A549 (cell line): ENCODE data around the gene CYP2A6. TPM values are rescaled to one million over a fixed set of nuclear protein-coding genes. Genes with fewer than 3 reads are reported as not detected.

Experiments used
- ATAC-seq, 2 experiments: fragments of 200-7000 bp in 1 of 2; fragments of >200 bp in 1 of 2; cut with Nextera tagmentation in 1 of 2; cut with Tn5 transposase in 1 of 2; 3 replicates each; pipeline versions ENCODE4 v1.8.0 to v1.9.1; 2018 to 2020; ENCODE audit warnings: mild to moderate bottlenecking in 1 of 2, moderate library complexity in 1 of 2
- CTCF ChIA-PET: fragments of 300-600 bp; sonication (Branson Sonifier 250); formaldehyde crosslinking; extraction: SDS; loops from one replicate; lab custom pipeline; 2021; ENCODE audit warnings: antibody characterized with exemption, inconsistent platforms; lab: Yijun Ruan, JAX
- POLR2A ChIA-PET: fragments of 350-600 bp; formaldehyde crosslinking; extraction: SDS; loops from one replicate; lab custom pipeline; 2021; ENCODE audit warnings: antibody characterized with exemption, inconsistent platforms; lab: Yijun Ruan, JAX
- DNase-seq, 2 experiments: peaks; one replicate each; pipeline versions ENCODE4 v3.0.0 to v3.0.0-alpha.2; 2011 to 2016; ENCODE audit warnings: low read depth in 1 of 2, low spot score in 1 of 2
- FAIRE-seq: peaks from 2 replicates; lab custom pipeline; 2011; peaks lifted over from hg19 to GRCh38; lab: Jason Lieb, UNC
- H3K27ac ChIP-seq, 2 experiments: fragments of >200 bp; sonication (Bioruptor Twin); formaldehyde crosslinking; 3 replicates each; pipeline ENCODE4 v1.5.1; 2016 to 2017
- H3K4me1 ChIP-seq: fragments of >200 bp; sonication (Bioruptor Twin); formaldehyde crosslinking; 3 replicates; pipeline ENCODE4 v1.6.1; 2016
- H3K4me2 ChIP-seq: fragments of >200 bp; sonication (Bioruptor Twin); formaldehyde crosslinking; 3 replicates; pipeline ENCODE4 v1.6.1; 2016
- H3K4me3 ChIP-seq: fragments of >200 bp; sonication (Bioruptor Twin); formaldehyde crosslinking; 3 replicates; pipeline ENCODE4 v1.5.1; 2016
- H3K9me3 ChIP-seq: fragments of >200 bp; sonication (Bioruptor Twin); formaldehyde crosslinking; 3 replicates; pipeline ENCODE4 v1.6.1; 2016
- BHLHE40 ChIP-seq: IDR thresholded peaks from 2 replicates; pipeline ENCODE4 v1.6.1; 2012; ENCODE audit warnings: low read depth, low read length, inconsistent platforms
- CBX2 ChIP-seq: fragments of 200-600 bp; sonication (generic); IDR thresholded peaks from 2 replicates; pipeline ENCODE4 v1.6.1; 2016; ENCODE audit warnings: low read depth, mild to moderate bottlenecking, borderline replicate concordance
- CEBPB ChIP-seq, 2 experiments: fragments of >200 bp in 1 of 2; sonication (Bioruptor Twin) in 1 of 2; formaldehyde crosslinking in 1 of 2; IDR thresholded peaks; 2 replicates each; pipeline ENCODE4 v1.6.1; 2012 to 2016
- CHD2 ChIP-seq: fragments of 150-350 bp; IDR thresholded peaks from 2 replicates; pipeline ENCODE4 v1.6.1; 2014; ENCODE audit warnings: low read length; ENCODE audit not compliant: partially characterized antibody
- CHD4 ChIP-seq: fragments of 200-600 bp; sonication (generic); IDR thresholded peaks from 2 replicates; pipeline ENCODE4 v1.6.1; 2016; ENCODE audit warnings: antibody characterized with exemption, mild to moderate bottlenecking, borderline replicate concordance
- EHF ChIP-seq: fragments of 250-450 bp; sonication (Bioruptor Pico); IDR thresholded peaks from 2 replicates; pipeline ENCODE4 v1.5.0; 2020; ENCODE audit warnings: mild to moderate bottlenecking
- EP300 ChIP-seq, 2 experiments: fragments of >200 bp; sonication (Bioruptor Twin); formaldehyde crosslinking; IDR thresholded peaks; 2 replicates in 1 of 2; 3 replicates in 1 of 2; pipeline ENCODE4 v1.6.1; 2016 to 2017
- GATA3 ChIP-seq: IDR thresholded peaks from 2 replicates; pipeline ENCODE4 v1.6.1; 2012; ENCODE audit warnings: borderline replicate concordance
- HDAC2 ChIP-seq: fragments of 200-600 bp; sonication (generic); IDR thresholded peaks from 2 replicates; pipeline ENCODE4 v1.6.1; 2016
- HEYL ChIP-seq: fragments of 250-450 bp; sonication (Bioruptor Pico); IDR thresholded peaks from 2 replicates; pipeline ENCODE4 v1.8.0; 2021; ENCODE audit warnings: mild to moderate bottlenecking, moderate library complexity
- HOXB13 ChIP-seq: fragments of 250-450 bp; sonication (Bioruptor Pico); IDR thresholded peaks from 2 replicates; pipeline ENCODE4 v1.5.0; 2020; ENCODE audit warnings: low read depth, mild to moderate bottlenecking, moderate library complexity
- HOXB5 ChIP-seq: fragments of 250-450 bp; sonication (Bioruptor Pico); IDR thresholded peaks from 2 replicates; pipeline ENCODE4 v1.5.0; 2020; ENCODE audit warnings: mild to moderate bottlenecking, moderate library complexity
- JUN ChIP-seq, 2 experiments: fragments of >200 bp; sonication (Bioruptor Twin); formaldehyde crosslinking; IDR thresholded peaks; 2 replicates in 1 of 2; 3 replicates in 1 of 2; pipeline ENCODE4 v1.6.1; 2016 to 2017
- KDM1A ChIP-seq: fragments of 200-600 bp; sonication (generic); IDR thresholded peaks from 2 replicates; pipeline ENCODE4 v1.6.1; 2016; ENCODE audit warnings: low read depth, mild to moderate bottlenecking
- MAFK ChIP-seq: fragments of 450-650 bp; IDR thresholded peaks from 2 replicates; pipeline ENCODE4 v1.6.1; 2014; ENCODE audit not compliant: partially characterized antibody
- MYC ChIP-seq: IDR thresholded peaks from 2 replicates; pipeline ENCODE4 v1.6.1; 2012; ENCODE audit warnings: mild to moderate bottlenecking, inconsistent platforms, low read length, improper control_type of control experiment, borderline replicate concordance
- NFE2L2 ChIP-seq: fragments of 150-350 bp; conservative IDR thresholded peaks from 2 replicates; pipeline ENCODE4 v1.6.1; 2014; ENCODE audit warnings: low read length
- NR3C1 ChIP-seq: fragments of >200 bp; sonication (Bioruptor Twin); formaldehyde crosslinking; IDR thresholded peaks from 3 replicates; pipeline ENCODE4 v1.6.1; 2017
- PHF8 ChIP-seq: fragments of 200-600 bp; sonication (generic); IDR thresholded peaks from 2 replicates; pipeline ENCODE4 v1.6.1; 2016; ENCODE audit warnings: low read depth, mild to moderate bottlenecking, antibody characterized with exemption, moderate library complexity, borderline replicate concordance
- POLR2A ChIP-seq: IDR thresholded peaks from 2 replicates; pipeline ENCODE4 v1.6.1; 2012; ENCODE audit warnings: mild to moderate bottlenecking, low read length
- POLR2AphosphoS2 ChIP-seq: conservative IDR thresholded peaks from 2 replicates; pipeline ENCODE4 v1.6.1; 2012; ENCODE audit warnings: low read length, improper control_type of control experiment, inconsistent platforms
- RARB ChIP-seq: fragments of 250-450 bp; sonication (Bioruptor Pico); IDR thresholded peaks from 2 replicates; pipeline ENCODE4 v1.8.0; 2021; ENCODE audit warnings: mild to moderate bottlenecking, moderate library complexity
- RFX5 ChIP-seq: fragments of 450-650 bp; IDR thresholded peaks from 2 replicates; pipeline ENCODE4 v1.7.1; 2014; ENCODE audit warnings: antibody characterized with exemption, mild to moderate bottlenecking, moderate library complexity
- RNF2 ChIP-seq: fragments of 200-600 bp; sonication (generic); IDR thresholded peaks from 2 replicates; pipeline ENCODE4 v1.6.1; 2016; ENCODE audit warnings: low read depth, mild to moderate bottlenecking, antibody characterized with exemption, moderate library complexity, borderline replicate concordance
- SMC3 ChIP-seq: fragments of >200 bp; sonication (Bioruptor Twin); formaldehyde crosslinking; IDR thresholded peaks from 3 replicates; pipeline ENCODE4 v1.6.1; 2018; ENCODE audit warnings: inconsistent platforms
- ZNF302 ChIP-seq: fragments of 250-450 bp; sonication (Bioruptor Pico); IDR thresholded peaks from 2 replicates; pipeline ENCODE4 v1.9.0; 2021; ENCODE audit warnings: inconsistent platforms, mild to moderate bottlenecking, moderate library complexity
- WGBS: methylation state at CpG from one replicate; pipeline ENCODE4 v1.1.6; 2017; ENCODE audit errors: missing lambda C conversion rate; 5-methylcytosine and 5-hydroxymethylcytosine counted together
- polyA plus RNA-seq, 4 experiments: library from polyadenylated mRNA; depleted of rRNA in 3 of 4; stranded (reverse); fragments of >200 nt; fragmentation: RNase III in 1 of 4; extraction: RNeasy Plus Mini Kit Qiagen cat#74134 plus additional on column Dnase treatment in 1 of 4; gene quantifications; 2 replicates in 3 of 4; 3 replicates in 1 of 4; pipeline ENCODE4 v1.2.3, GENCODE V29; 2011 to 2017
- TF ChIP-seq, protein P1 (sequence below): fragments of 450-650 bp; IDR thresholded peaks from 2 replicates; pipeline ENCODE4 v1.6.1; 2014; ENCODE audit warnings: antibody characterized with exemption

Gene CYP2A6
- polyA plus RNA-seq, 2 of the 4 experiments (the other 2 are of a cell fraction): not detected

DNA sequence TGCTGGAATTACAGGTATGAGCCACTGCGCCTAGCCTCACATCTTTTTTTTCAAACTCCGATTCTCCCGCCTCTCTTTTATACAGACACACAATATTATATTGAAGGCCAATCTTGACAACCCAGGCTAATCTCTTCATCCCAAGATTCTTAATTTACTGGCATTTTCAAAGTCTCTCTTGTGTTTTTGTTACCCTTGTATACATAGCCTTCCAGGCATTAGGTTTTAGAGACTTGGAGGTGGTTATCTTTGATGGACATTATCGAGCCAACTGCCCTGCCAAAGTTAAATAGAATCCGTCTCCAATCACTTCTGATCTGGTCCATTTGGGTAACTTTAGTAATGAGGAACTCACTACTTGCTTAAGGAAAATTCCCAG is 46.2 kb upstream of the CYP2A6 start:
- H3K4me3 ChIP-seq: no peak overlapping the region
- no peak for ATAC-seq
- CTCF ChIA-PET: interaction anchor here (2.1 kb wide), 1 partner anchor 8 kb away, joined by 8 read pairs; no protein-coding TSS in a partner anchor
- POLR2A ChIA-PET: no interaction called here
- peak; percentile 96 for FAIRE-seq
- peak overlapping the region; percentile 68 to 81 for H3K27ac ChIP-seq
- WGBS: 94% methylated on average over 5 of the region's 5 CpGs
- H3K9me3 ChIP-seq: no peaks in the 10 kb centered on the region
- no peak for DNase-seq
- H3K4me1 ChIP-seq: peaks cover 29% of the 10 kb centered on the region
- H3K4me2 ChIP-seq: peak overlapping the region; percentile 44
- TF ChIP-seq CHD4: no peak
- TF ChIP-seq NR3C1: no peak
- TF ChIP-seq JUN (IDR thresholded peaks at IDR 0.05): no peak
- TF ChIP-seq POLR2A: no peak
- no peak for TF ChIP-seq RARB (CRISPR knock-in tag)
- TF ChIP-seq HDAC2: no peak
- TF ChIP-seq CHD2: no peak
- TF ChIP-seq GATA3: no peak
- TF ChIP-seq MAFK: no peak
- no peak for TF ChIP-seq MYC
- no peak for TF ChIP-seq NFE2L2
- TF ChIP-seq, protein P1, sequence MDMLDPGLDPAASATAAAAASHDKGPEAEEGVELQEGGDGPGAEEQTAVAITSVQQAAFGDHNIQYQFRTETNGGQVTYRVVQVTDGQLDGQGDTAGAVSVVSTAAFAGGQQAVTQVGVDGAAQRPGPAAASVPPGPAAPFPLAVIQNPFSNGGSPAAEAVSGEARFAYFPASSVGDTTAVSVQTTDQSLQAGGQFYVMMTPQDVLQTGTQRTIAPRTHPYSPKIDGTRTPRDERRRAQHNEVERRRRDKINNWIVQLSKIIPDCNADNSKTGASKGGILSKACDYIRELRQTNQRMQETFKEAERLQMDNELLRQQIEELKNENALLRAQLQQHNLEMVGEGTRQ: no peak
- no peak for TF ChIP-seq EHF (CRISPR knock-in tag)
- no peak for TF ChIP-seq RNF2
- no peak for TF ChIP-seq HEYL (CRISPR knock-in tag)
- TF ChIP-seq BHLHE40: no peak
- TF ChIP-seq ZNF302: no peak
- TF ChIP-seq PHF8: no peak
- no peak for TF ChIP-seq HOXB13 (CRISPR knock-in tag)

DNA sequence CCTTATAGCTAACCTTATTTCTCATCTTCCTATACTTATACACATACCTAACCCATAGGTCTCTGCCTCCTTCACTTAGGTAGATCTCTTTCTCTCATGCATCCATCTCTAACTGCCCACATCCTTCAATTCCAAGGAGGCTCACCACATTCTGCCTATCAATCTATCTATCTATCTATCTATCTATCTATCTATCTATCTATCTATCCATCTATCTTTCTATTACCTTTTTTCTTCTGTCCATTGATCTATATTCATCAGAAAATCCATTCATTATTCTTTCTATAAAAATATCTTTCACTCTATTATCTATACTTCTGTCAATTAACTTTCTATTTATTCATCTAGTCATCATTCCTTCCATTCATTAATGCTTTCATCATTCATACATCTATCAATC is 42.9 kb upstream of the CYP2A6 start:
- no peak for TF ChIP-seq MAFK
- no peak for TF ChIP-seq RFX5
- no peak for TF ChIP-seq CBX2
- TF ChIP-seq NR3C1: no peak
- TF ChIP-seq, protein P1: no peak
- no peak for TF ChIP-seq CEBPB (IDR thresholded peaks at IDR 0.05)
- Histone ChIP-seq H3K4me1 (peaks cover 32% of the 10 kb centered on the region), H3K4me3 (no peak overlapping the region), H3K27ac (no peak overlapping the region; a peak in 1 of 6 replicates), H3K4me2 (no peak overlapping the region), H3K9me3 (no peaks in the 10 kb centered on the region)
- ATAC-seq: no peak
- DNase-seq: no peak
- CTCF ChIA-PET: interaction anchor here (0.8 to 2.0 kb wide), 3 partner anchors 7 to 14 kb away, joined by 4 to 8 read pairs (median 5); no protein-coding TSS in a partner anchor
- no peak for FAIRE-seq
- POLR2A ChIA-PET: interaction anchor here (0.5 kb wide), 1 partner anchor 115 kb away, joined by 3 read pairs; no protein-coding TSS in a partner anchor

DNA sequence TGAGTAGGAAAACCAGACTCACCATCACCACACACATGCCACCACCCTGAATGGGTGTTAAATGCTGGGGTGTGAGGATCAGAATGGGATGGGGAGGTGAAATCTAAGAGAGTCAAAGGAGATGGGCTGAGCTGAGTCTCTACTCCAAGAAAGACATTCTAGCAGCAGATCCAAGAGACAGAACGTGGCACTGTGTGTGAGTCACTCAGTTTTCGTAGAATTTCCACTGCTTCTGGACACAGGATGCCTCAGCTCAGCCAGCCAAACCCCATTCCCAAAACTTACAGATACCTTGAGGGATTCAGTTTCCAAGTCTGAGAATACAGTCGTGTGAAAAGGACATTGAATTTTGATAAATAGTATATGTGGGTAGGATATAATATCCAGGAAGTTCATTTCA is 39.1 kb upstream of the CYP2A6 start:
- TF ChIP-seq POLR2AphosphoS2: no peak
- no peak for TF ChIP-seq KDM1A
- TF ChIP-seq NFE2L2: no peak
- TF ChIP-seq CEBPB (IDR thresholded peaks at IDR 0.05): no peak
- TF ChIP-seq EHF (CRISPR knock-in tag): no peak
- TF ChIP-seq HEYL (CRISPR knock-in tag): no peak
- TF ChIP-seq SMC3: no peak
- TF ChIP-seq CHD2: no peak
- TF ChIP-seq, protein P1: no peak
- TF ChIP-seq HOXB5 (CRISPR knock-in tag): no peak
- TF ChIP-seq ZNF302: no peak
- no peak for TF ChIP-seq PHF8
- no peak for TF ChIP-seq EP300 (IDR thresholded peaks at IDR 0.05)
- no peak for TF ChIP-seq POLR2A
- Histone ChIP-seq H3K27ac (peak overlapping the region in 1 of 2 experiments; percentile 14; a peak in 1 of 6 replicates), H3K9me3 (no peaks in the 10 kb centered on the region), H3K4me3 (no peak overlapping the region), H3K4me1 (0 out of 3 replicates have a peak, but pooled peaks cover 9% of the 10 kb centered on the region), H3K4me2 (no peak overlapping the region)
- peak; percentile 82 for FAIRE-seq
- DNase-seq: no peak
- ATAC-seq: peak in 1 of 2 experiments; percentile 53; a peak in 3 of 6 replicates
- WGBS: 28% methylated on average over 3 of the region's 3 CpGs
- POLR2A ChIA-PET: no interaction called here
- CTCF ChIA-PET: interaction anchor here (1.3 kb wide), 1 partner anchor 41 kb away, joined by 3 read pairs; no protein-coding TSS in a partner anchor
